ENCODE data around the gene UROD.
"Not testable (repeated sequence)": the region's sequence is repeated elsewhere in the genome, so short reads cannot be mapped to it uniquely, and the experiment has no call there.

The UROD gene

GRCh38 chr1:45001011-45001481 lies 11.0 kb upstream of the UROD start:
- Histone ChIP-seq H3K4me3 (ENCODE audit: low read depth, low read length) (no peak overlapping the region), H3K36me3 (no peaks in the 10 kb centered on the region), H3K27me3 (no peaks in the 10 kb centered on the region), H3K4me1 (no peaks in the 10 kb centered on the region), H3K9me3 (no peaks in the 10 kb centered on the region)
- TF ChIP-seq, protein P1, sequence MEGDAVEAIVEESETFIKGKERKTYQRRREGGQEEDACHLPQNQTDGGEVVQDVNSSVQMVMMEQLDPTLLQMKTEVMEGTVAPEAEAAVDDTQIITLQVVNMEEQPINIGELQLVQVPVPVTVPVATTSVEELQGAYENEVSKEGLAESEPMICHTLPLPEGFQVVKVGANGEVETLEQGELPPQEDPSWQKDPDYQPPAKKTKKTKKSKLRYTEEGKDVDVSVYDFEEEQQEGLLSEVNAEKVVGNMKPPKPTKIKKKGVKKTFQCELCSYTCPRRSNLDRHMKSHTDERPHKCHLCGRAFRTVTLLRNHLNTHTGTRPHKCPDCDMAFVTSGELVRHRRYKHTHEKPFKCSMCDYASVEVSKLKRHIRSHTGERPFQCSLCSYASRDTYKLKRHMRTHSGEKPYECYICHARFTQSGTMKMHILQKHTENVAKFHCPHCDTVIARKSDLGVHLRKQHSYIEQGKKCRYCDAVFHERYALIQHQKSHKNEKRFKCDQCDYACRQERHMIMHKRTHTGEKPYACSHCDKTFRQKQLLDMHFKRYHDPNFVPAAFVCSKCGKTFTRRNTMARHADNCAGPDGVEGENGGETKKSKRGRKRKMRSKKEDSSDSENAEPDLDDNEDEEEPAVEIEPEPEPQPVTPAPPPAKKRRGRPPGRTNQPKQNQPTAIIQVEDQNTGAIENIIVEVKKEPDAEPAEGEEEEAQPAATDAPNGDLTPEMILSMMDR (IDR thresholded peaks at IDR 0.05; ENCODE audit: low read depth, low read length) = no peak
- no peak for DNase-seq

DNA sequence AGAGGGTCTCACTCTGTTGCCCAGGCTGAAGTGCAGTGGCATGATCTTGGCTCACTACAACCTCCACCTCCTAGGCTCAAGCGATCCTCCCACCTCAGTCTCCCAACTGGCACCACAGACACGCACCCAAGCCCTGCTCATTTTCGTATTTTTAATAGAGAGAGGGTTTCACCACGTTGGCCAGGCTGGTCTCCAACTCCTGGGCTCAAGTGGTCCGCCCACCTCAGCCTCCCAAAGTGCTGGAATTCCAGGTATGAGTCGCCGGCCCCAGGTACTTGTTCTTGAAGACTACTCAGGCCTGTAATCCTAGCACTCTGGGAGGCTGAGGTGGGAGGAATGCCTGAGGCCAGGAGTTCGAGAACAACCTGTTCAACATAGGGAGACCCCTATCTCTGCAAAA lies 10.5 kb upstream of the UROD start:
- not testable (repeated sequence) for H3K27me3 ChIP-seq; H3K9me3 ChIP-seq; H3K4me1 ChIP-seq; DNase-seq; H3K4me3 ChIP-seq (ENCODE audit: low read depth, low read length); H3K36me3 ChIP-seq

GRCh38 chr1:45002650-45003645 lies 9.1 kb upstream of the UROD start:
- Histone ChIP-seq H3K4me1 (no peaks in the 10 kb centered on the region), H3K4me3 (ENCODE audit: low read depth, low read length) (no peak overlapping the region), H3K9me3 (no peaks in the 10 kb centered on the region), H3K36me3 (no peaks in the 10 kb centered on the region), H3K27me3 (no peaks in the 10 kb centered on the region)
- DNase-seq = no peak
- TF ChIP-seq, protein P1 (IDR thresholded peaks at IDR 0.05; ENCODE audit: low read depth, low read length) = no peak

- H3K4me3 ChIP-seq (ENCODE audit: low read depth, low read length) = no peak overlapping the region
- H3K4me1 ChIP-seq = no peaks in the 10 kb centered on the region
- TF ChIP-seq, protein P1 (IDR thresholded peaks at IDR 0.05; ENCODE audit: low read depth, low read length) = no peak
- no peaks in the 10 kb centered on the region for H3K9me3 ChIP-seq
- no peak for DNase-seq
- H3K36me3 ChIP-seq = no peaks in the 10 kb centered on the region
- H3K27me3 ChIP-seq = no peaks in the 10 kb centered on the region
Measured at GRCh38 chr1:45003741-45004140, 8.3 kb upstream of the UROD start.

DNA sequence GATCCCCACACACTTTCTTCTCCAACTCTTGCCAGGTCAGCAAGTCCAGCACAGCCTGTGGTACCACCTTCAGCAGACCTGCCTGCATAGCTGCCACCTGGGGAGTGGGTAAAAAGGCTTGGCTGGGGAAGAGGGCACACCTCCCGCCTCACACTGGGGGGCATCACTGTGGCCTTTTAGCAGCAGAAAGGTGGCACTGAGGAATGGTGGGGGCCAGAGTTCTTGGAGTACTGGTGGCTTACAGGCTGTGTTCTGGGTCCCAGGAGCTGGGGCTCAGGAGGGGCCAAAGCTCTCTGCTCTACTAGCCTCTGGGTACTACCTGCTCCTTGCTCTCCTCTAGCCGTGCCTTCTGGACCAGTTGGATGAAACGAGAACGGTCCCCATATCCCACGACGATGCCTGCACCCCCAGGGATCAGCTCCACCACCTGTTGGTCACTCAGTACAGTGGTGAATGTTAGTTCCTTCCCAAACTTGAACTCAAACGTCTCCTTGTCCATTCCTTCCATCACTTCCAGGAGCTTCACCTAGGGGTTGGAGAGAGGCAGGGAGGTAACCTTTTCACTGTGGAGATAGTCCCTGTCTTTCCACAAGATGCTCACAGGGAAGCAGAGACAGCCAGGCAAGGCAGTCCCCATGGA lies 7.7 kb upstream of the UROD start:
- no peak overlapping the region for H3K4me3 ChIP-seq (ENCODE audit: low read depth, low read length)
- no peak for DNase-seq
- no peaks in the 10 kb centered on the region for H3K27me3 ChIP-seq
- no peaks in the 10 kb centered on the region for H3K4me1 ChIP-seq
- TF ChIP-seq, protein P1 (IDR thresholded peaks at IDR 0.05; ENCODE audit: low read depth, low read length) = no peak
- H3K9me3 ChIP-seq = no peaks in the 10 kb centered on the region
- H3K36me3 ChIP-seq = no peaks in the 10 kb centered on the region

GRCh38 chr1:45005761-45006160 lies 6.3 kb upstream of the UROD start:
- TF ChIP-seq, protein P1 (IDR thresholded peaks at IDR 0.05; ENCODE audit: low read depth, low read length) = no peak
- Histone ChIP-seq H3K36me3 (no peaks in the 10 kb centered on the region), H3K27me3 (no peaks in the 10 kb centered on the region), H3K4me1 (no peaks in the 10 kb centered on the region), H3K9me3 (no peaks in the 10 kb centered on the region), H3K4me3 (ENCODE audit: low read depth, low read length) (no peak overlapping the region)
- DNase-seq = no peak

Measured in BE2C (cell line).